Measurements from ENCODE around the gene TNFRSF11A.

TNFRSF11A gene

DNA sequence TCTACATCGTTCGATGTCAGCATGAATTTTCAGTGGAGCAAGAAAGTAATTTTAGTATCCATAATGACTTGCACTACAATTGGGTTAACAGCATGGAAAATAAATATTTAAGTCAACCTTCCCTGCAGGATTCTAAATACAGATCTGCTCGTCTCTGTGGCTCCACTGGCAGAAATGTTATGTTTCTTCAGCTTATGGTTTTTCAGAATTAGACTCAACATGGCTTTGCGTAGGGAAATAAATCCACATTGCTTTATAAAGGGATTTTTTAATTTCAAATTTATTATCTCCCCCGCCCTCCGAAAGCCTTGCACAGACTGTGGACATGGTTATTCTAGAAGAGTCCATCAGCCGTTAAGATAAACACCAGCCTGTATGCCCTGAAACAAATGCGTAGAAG, 18.2 kb downstream of the TNFRSF11A start:
- no peak for DNase-seq (ENCODE audit: low read depth in 2 of 2)

DNA sequence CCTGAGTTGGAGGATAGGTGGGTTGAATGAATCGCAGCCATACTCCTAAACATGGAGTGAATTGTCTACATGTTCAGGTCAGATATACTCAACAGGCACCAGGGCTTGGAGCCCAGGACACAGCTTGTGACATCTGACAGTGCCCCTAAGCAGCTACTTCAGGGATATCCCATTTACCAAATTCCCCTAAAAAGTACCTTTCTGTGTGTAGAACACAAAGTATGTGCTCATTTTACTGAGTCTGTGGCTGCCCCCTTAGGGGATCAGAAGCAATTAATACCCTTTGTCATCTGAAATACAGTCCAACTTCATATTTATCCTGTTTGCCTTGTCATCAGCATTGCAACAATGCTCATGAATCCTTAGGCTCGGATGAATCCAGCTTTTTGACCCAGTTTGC, 20.8 kb downstream of the TNFRSF11A start:
- no peak for DNase-seq (ENCODE audit: low read depth in 2 of 2)

DNA sequence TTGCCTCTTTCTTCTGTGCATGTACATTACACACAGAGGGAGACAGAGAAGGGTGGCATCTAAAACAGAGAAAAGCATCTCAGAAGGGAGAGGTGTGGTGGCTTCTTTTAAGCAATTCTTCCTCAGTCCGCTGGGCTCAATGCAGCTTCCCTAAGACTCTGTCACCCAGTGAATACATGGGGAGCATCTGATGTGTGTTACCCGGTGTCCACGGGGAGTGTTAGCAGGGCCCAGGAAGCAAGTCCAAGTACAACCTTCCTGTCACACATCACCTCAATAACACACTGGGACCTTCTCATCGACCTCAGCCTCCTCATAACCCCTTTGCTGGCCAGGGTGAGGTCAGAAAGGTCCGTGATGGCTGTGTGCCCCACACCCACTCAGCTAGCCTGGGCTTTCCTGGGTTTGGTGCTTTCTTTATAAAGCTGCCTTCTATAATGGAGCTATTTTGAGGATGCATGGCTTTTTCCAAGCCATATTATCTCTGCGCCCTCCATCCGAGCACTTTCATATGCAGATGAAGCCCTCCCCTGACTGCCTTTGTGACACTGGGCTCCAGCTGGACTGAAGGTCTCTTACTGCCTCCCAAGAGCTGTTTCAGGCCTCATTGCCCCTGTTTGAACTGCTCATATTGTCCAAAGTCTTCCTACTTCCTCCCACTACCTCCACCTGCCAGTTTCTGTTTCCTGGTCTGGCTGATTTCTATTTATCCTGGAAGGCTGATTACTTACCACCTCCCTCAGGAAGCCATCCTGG, 21.4 kb downstream of the TNFRSF11A start:
- no peak for DNase-seq (ENCODE audit: low read depth in 2 of 2)

DNA sequence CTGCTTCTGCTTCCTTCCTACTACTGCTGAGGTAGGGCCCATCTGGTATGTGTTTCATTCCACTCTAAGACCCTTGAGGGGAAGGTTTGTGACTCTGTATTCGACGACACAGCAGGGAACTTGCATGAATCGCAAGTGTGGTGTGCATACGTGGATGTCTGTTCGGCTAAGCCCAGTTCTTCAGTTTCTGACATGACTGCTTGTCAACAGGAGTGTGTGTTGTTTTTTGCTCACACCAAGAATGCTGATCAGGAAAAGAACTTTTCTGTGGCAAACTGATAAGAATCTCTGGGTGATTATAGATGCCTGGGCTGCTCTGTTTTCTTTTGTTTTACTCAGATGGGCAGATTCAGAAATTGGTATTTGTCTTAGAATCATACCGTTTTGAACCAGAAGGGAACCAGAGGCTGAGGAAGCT, 22.0 kb downstream of the TNFRSF11A start:
- DNase-seq (ENCODE audit: low read depth in 2 of 2): no peak

DNA sequence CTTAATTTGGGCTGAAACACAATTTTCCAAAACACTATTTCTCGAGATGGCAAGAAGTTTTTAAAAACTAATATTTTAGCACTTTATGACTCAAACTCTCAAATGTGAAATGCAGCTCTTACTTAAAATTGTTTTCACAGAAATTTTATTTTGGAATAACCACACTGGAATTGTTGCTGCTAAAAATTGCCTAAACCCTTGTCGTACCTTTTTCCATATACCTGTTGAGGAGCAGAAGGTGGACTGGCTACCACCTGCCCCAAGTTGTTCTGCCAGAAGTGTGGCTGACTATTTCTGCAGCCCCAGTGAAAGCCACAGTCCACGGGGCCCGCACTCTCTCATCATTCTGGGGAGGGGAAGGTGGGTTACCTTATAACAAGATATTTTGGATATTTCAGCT, 23.4 kb downstream of the TNFRSF11A start:
- no peak for DNase-seq (ENCODE audit: low read depth in 2 of 2)

DNA sequence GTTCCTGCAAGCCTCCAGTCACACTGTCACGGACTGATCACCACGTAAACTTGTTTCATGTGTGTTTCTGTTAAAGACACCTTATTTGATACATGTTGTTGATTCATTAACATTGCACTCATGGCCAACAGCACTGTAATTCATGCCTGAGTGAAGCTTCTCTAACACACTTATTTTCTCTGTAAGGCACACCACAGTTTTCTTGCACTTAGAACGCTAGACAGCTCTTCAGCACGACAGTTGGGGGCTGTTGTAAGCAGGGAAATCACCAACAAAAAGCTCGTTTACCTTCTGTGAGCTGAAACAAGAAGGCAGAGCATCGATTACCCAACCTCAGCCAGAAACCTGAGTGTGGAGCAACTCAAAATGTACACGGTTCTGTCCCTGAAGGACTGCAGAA, 28.1 kb downstream of the TNFRSF11A start:
- DNase-seq (ENCODE audit: low read depth in 2 of 2): no peak

DNA sequence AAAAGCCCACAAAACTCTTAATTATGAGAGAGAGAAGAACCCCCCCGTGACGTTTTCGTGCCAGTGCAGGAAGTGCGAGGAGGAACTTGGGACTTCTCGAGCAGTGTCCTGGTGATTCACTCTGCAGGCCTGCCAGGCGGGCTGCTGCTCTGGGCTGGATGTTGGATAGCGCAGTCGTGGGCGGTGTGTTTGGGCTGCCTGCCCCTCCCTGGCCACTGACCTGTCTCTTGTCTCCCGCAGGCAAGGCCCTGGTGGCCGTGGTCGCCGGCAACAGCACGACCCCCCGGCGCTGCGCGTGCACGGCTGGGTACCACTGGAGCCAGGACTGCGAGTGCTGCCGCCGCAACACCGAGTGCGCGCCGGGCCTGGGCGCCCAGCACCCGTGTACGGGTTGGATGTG, 29.0 kb downstream of the TNFRSF11A start:
- no peak for DNase-seq (ENCODE audit: low read depth in 2 of 2)

DNA sequence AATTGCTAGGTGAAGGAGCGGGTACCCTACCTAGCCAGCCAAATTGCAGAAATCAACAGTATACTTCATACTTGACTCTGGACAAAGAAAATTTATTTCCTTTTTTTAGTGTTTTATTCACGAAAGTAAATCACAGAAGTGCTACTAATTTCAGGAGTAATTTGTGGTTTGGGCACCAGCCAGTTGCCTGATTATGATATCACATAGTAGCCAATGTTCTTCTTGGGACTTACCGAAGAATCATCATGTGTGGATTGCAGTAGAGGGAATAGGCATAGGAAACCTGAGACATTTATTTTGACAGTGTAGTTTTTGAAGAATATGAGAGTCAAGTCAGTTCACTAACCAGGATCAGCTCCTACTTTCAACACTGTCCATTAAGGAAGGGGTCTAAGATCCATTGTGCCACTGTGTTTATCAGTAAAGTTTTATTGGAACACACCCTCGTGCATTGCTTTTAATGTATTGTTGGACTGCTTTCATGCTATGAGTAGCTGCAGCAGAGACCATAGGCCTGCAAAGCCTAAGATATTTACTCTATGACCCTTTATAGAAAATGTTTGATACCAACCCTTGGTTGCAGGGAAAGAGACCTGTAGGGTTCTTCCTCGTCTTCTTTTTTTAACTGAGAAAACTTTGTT, 32.1 kb downstream of the TNFRSF11A start:
- DNase-seq (ENCODE audit: low read depth in 2 of 2): no peak

DNA sequence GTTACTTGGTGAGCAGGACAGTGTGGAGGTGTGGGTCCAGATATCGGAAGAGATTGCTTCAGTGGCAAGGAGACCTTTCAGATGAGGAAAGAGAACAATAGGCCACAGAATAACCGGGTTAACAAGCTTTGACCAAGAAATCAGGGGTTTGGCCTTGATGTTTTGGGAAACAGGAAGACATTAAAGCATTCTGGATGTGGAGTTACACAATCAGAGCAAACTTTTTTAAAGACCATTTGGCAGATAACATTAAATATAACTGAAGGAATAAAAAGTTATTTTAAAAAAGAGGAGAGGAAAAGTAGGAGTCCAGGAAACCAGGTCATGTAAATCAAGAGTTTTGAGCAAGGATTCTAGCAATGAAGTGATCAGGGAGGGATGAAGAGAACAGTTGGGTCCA, 35.7 kb downstream of the TNFRSF11A start:
- no peak for DNase-seq (ENCODE audit: low read depth in 2 of 2)

DNA sequence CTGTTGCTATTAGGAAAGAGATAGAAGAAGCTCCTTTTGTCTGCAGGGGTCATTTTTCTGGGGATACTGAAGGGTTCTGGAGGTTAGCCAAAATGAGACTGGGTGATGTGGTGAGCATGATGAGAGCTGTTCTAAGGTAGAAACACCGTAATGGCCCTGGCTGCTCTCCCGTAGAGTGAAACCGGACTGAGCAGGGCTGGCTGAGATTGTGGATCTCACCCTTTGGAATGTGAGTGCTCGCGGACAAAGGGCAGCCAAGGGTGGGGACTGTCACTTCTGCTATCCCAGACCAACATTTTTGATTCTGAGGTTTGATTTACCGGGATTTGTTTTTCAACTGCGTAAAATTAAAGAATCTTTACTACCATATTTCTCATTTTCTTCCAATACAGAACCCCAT, 36.2 kb downstream of the TNFRSF11A start:
- no peak for DNase-seq (ENCODE audit: low read depth in 2 of 2)

DNA sequence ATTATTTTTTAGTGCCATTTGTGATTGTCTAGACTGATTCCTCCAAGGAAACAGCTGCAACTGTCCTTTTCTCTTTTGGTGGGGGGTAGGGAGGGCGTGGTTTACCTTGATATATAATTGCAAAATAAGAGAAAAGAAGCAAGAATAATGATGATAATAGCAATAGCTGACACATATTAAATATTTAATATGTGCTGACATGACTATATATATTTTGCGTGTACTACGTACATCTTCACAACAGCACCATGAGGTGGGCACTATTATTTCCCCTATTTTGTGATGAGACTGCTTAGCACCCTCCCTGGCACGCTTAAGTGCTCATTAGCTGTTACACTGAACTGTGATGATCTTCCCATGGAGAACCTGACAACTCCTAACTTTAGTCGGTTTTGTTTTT, 39.4 kb downstream of the TNFRSF11A start:
- no peak for DNase-seq (ENCODE audit: low read depth in 2 of 2)

DNA sequence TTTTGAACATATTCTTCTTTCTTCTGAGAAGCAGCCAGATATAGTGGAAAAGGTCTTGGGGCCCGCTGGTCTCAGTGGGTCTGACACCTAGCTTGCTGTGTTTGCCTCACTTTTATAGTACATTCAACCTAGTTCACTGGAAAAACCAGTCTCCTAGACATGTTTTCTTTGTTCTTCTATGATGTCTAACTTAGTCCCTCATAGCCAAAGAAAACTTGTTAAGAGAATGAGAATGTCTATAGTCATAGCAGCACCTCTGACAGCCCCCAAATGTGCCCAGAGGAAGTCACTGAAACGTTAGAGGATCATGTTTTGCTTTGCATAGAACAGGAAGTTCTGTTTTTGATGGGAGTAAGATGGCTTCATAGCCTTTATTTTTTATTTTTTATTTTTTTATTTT, 40.3 kb downstream of the TNFRSF11A start:
- no peak for DNase-seq (ENCODE audit: low read depth in 2 of 2)

DNA sequence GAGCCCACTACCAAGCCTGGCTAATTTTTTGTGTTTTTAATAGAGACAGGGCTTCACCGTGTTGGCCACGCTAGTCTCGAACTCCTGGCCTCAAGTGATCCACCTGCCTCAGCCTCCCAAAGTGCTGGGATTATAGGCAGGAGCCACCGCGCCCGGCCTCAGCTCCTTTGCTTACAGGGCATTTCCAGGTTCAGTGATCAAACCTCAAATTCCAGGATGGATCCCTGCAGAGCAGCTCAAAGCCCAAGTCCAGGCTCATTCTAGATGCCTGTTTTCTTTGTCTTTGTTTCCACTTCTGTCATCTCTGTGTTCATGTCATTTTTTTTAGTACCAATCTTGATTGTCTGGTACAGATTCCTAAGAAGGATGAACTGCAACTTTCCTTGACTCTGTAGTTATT, 41.9 kb downstream of the TNFRSF11A start:
- DNase-seq (ENCODE audit: low read depth in 2 of 2): no peak

DNA sequence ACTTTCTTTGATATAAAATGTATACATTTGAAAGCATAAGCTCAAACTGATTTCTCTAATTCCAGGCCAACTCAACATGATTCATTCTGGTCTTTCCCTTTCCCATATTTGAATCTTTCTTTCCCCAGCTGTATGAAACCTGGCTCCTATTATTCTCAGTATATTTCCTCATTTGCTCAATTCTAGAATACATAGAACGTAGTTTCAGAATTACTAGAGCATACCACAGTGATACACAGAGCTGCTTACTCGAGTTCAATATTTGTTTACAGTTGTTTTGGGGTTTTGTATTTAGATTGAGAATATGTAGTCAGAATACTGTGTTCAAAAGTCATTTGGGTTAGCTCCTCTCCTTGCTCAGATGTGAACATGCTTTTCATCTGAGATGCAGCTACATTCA, 43.0 kb downstream of the TNFRSF11A start:
- no peak for DNase-seq (ENCODE audit: low read depth in 2 of 2)

DNA sequence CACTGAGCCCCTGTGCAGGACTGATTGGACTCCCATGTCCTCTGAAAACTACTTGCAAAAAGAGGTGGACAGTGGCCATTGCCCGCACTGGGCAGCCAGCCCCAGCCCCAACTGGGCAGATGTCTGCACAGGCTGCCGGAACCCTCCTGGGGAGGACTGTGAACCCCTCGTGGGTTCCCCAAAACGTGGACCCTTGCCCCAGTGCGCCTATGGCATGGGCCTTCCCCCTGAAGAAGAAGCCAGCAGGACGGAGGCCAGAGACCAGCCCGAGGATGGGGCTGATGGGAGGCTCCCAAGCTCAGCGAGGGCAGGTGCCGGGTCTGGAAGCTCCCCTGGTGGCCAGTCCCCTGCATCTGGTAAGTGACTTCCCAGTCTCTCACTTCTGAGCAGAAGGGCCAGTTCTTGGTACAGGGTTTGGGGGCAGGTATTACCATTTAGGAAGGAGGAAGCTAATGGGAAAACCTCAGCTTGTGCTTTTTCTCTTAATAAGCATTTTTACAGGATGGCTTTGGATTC, 44.1 kb downstream of the TNFRSF11A start:
- DNase-seq (ENCODE audit: low read depth in 2 of 2): no peak

DNA sequence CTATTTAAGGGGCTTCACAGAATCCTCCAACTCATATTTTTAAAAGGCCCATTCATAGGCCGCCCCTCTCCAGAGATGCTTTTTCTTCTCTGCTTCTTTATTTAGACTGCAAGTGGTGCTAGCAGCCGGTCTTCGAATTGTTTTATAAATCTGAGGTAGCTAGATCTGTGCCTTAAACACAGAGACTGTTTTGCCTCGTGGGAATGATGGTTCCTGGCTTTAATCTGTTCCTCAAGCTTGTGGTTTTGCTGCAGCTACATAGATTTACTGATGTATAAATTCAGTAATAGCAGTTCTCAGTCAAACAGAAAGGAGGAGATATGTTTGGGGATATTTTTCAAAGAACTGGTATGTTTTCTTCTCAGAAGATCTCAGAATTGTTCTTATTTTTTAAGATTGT, 45.3 kb downstream of the TNFRSF11A start:
- DNase-seq (ENCODE audit: low read depth in 2 of 2): no peak

DNA sequence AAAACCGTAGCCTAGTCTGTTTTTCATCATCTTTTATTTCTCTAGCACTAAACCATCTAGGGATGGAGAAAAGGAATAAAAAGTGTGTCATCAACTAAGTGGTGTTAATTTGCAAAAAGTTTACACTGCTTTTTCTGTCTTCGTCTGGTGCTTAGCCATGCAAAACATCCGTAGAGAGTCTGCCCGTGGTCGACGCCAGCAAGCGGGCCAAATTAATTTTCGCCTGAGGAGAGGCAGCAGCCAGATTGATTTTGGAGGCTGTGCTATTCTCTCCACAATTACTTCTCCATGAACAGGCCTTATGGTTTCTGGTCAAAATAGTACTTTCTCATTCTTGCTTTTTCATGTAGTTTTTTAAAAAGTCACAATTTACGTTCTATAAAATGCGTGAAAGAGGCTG, 46.3 kb downstream of the TNFRSF11A start:
- DNase-seq (ENCODE audit: low read depth in 2 of 2): no peak

DNA sequence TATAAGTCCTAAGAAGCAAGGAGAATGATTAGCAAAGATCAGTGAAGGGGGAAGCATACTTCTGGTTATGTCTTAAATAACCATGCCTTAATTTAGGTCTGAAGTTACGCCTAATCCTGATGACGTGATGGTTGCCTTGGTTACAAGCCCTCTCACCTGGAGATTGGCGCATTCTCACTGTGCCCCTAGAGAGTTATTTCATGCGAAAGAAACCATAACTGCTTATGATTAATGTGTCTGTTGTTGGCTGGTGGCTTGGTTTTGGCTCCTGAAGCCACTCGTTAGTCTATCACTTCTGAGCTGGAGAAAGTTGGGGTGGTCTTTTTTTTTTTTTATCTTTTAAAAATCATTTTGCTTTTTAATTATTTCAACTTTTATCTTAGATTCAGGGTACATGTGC, 47.0 kb downstream of the TNFRSF11A start:
- no peak for DNase-seq (ENCODE audit: low read depth in 2 of 2)

DNA sequence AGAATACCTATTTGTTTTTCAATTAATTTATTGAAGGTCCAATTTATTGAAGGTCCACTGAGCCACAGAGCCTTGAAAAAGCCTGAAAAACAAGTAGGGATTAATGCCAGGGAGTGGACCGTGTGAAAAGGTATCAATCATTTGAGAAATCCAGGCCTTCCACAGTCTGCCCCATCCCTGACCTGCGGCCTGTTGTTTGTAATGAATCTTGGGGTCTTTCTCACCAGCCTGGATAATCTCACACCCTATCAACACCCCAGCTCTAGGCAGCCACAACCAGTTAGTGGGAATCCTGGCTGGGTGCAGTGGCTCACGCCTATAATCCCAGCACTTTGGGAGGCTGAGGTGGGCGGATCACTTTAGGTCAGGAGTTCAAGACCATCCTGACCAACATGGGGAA, 47.8 kb downstream of the TNFRSF11A start:
- DNase-seq (ENCODE audit: low read depth in 2 of 2): no peak

DNA sequence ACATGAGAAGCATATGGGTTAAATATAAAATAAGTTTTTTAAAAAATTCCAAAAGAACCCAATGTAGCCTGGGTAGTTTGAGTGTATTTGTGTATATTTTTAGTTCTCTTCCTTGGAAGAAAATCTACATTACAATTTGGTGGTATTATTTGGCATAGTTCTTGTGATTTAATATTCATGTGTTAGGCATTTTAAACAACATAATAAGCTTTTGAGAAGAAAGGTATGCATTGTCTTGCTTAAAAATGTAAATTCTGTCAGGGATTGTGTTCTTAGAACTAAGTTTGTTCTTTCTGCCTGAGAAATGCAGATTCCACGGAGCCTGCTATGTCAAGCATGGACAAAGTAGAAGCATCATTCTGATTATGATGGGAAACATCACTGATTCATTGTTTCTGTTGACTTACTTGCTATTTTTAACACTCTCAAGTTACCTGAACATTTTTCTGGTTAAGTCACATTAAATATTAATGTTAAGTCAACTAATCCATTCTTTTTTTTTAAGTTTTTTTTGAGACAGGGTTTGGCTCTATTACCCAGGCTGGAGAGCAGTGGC, 49.4 kb downstream of the TNFRSF11A start:
- no peak for DNase-seq (ENCODE audit: low read depth in 2 of 2)

DNA sequence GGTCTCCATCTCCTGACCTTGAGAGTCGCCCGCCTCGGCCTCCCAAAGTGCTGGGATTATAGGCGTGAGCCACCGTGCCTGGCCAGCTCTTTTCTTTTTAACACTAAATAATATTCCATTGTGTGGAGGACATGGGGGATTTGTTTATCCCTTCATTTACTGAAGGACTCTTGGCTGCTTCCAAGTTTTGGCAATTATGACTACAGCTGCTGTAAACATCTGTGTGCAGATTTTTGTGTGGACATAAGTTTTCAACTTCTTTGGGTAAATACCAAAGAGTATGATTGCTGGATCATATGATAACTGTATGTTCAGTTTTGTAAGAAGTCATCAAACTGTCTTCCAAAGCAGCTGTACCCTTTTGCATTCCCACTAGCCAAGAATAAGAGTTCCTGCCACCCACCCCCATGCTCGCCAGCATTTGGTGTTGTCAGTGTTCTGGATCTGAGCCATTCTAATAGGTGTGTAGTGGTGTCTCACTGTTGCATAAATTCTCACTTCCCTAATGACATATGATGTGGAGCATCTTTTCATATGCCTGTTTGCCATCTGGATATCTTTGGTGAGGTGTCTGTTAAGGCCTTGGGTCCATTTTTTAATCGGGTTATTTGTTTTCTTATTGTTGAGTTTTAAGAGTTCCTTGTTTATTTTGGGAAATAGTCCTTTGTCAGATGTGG, 52.2 kb downstream of the TNFRSF11A start:
- no peak for DNase-seq (ENCODE audit: low read depth in 2 of 2)

DNA sequence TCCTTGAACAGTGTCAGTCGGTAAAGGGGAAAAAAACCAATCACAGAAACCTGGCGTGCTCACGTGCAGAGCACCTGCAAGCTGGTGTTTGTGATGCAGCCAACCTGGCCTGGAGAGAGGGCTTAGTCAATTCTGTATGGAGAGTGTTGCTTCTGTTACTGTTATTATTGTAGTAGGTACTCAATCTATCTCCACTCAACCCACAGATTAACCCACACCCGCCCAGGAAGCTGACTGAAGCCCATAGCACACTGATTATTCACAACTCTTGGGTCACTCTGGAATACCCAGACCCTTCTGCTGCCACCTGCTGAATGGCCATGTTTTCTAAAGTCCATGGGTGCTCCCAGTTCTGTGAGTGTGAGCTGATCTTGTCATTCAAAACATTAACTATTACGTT, 53.9 kb downstream of the TNFRSF11A start:
- no peak for DNase-seq (ENCODE audit: low read depth in 2 of 2)

DNA sequence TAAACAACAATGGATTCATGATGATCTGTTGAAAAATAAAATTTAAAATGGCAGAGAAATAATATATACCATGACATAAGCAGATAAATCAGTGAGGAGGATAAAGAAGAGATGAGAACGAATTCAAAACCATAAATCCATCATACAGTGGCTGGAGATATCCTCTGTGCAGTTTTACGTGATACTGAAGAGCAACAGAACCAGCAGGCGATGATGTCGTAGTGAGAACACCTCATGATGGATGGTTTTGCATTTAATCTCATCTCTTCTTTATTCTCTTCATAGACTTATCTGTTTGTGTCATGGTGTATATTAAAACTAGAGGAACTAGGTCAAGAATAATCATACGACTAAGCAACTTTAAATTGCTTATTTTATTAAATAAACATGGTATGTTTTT, 56.3 kb downstream of the TNFRSF11A start:
- DNase-seq (ENCODE audit: low read depth in 2 of 2): no peak

Data from stimulated activated CD4-positive, alpha-beta T cell treated with anti-CD3 and anti-CD28 coated beads, Interleukin-15, amount 100 ng/mL, for 48 hours (primary cell).